ENCODE data around the gene MED27. TPM values are rescaled to one million over a fixed set of nuclear protein-coding genes. Genes with fewer than 3 reads are reported as not detected.

Gene MED27
- total and polyA plus RNA-seq, 2 of the 8 experiments (the other 6 are each of a cell fraction or from before 2014, with no cell fraction given), result 29.9 to 56.5 TPM

- H2AFZ ChIP-seq (ENCODE audit: low read length), result no peak overlapping the region
- H4K20me1 ChIP-seq (replicated peaks in 1 of 2; ENCODE audit: control insufficient read depth in 1 of 2, insufficient read depth in 2 of 2, low read length in 2 of 2), result no peaks in the 10 kb centered on the region
- H3K27me3 ChIP-seq (replicated peaks in 1 of 4; ENCODE audit: control insufficient read depth in 3 of 4, extremely low read depth in 1 of 4, insufficient read depth in 3 of 4, low read length in 3 of 4), result no peaks in the 10 kb centered on the region; a peak in 1 of 7 replicates
- no peak overlapping the region for H2BK5ac ChIP-seq (ENCODE audit: low read depth, low read length)
- H3K56ac ChIP-seq (replicated peaks; ENCODE audit: insufficient read length, low read depth, low read length), result no peak overlapping the region
- H2BK15ac ChIP-seq (ENCODE audit: low read length), result no peak overlapping the region
- DNase-seq (ENCODE audit: low read depth in 1 of 2, low spot score in 2 of 2) (no peak), FAIRE-seq (no peak)
- no peak overlapping the region for H3K4ac ChIP-seq (replicated peaks; ENCODE audit: insufficient read length, low read depth, low read length)
- H2BK20ac ChIP-seq (ENCODE audit: low read length), result no peak overlapping the region
- ChIA-PET POLR2A (ENCODE audit: partially characterized antibody) (interaction anchor here (0.5 kb wide), 1 partner anchor 472 kb away, joined by 5 read pairs; no protein-coding TSS in a partner anchor), CTCF (ENCODE audit: partially characterized antibody) (interaction anchor here (0.7 to 4.6 kb wide), 31 partner anchors 9 to 363 kb away, joined by 3 to 25 read pairs (median 4); no protein-coding TSS in a partner anchor)
- peaks cover 6 to 12% (median 10%) of the 10 kb centered on the region in 4 experiments; a peak in 6 of 7 replicates for H3K4me1 ChIP-seq (replicated peaks in 1 of 4; ENCODE audit: control insufficient read depth in 3 of 4, insufficient read depth in 4 of 4, low read length in 3 of 4)
- H3K23ac ChIP-seq (ENCODE audit: insufficient read length), result no peak overlapping the region
- H4K91ac ChIP-seq (replicated peaks; ENCODE audit: insufficient read length, low read length), result no peak overlapping the region
- no peak overlapping the region for H4K5ac ChIP-seq (ENCODE audit: insufficient read length, low read depth, low read length)
- H4K8ac ChIP-seq (ENCODE audit: extremely low read depth, insufficient read depth, low read length), result no peak overlapping the region; the same call in 1 of the 2 replicates
- H3K36me3 ChIP-seq (ENCODE audit: control insufficient read depth in 2 of 4, insufficient read depth in 4 of 4, low read length in 3 of 4), result no peaks in the 10 kb centered on the region
- no peak overlapping the region for H2AK5ac ChIP-seq (ENCODE audit: low read depth, low read length)
- no peak overlapping the region for H3K4me2 ChIP-seq (ENCODE audit: insufficient read depth in 1 of 2, low read depth in 2 of 2, low read length in 2 of 2)
- no peak overlapping the region for H2BK12ac ChIP-seq (ENCODE audit: low read depth, low read length)
- no peaks in the 10 kb centered on the region; the same call in 1 of the 2 replicates for H3K79me1 ChIP-seq (ENCODE audit: low read depth, low read length)
- 94% methylated on average over 4 of the region's 4 CpGs; no CpG with 5 or more reads in 1 of the 2 experiments for WGBS, 2 experiments (ENCODE audit: extremely low coverage in 1 of 2, insufficient coverage in 1 of 2, insufficient read length in 1 of 2, insufficient replicate concordance in 2 of 2, low coverage in 1 of 2, low lambda C conversion rate in 2 of 2, missing lambda C conversion rate in 1 of 2)
- no peak overlapping the region for H2BK120ac ChIP-seq (replicated peaks; ENCODE audit: low read depth, low read length)
- H3K9me3 ChIP-seq (ENCODE audit: insufficient read depth in 2 of 2, low read depth in 1 of 2, low read length in 1 of 2), result no peaks in the 10 kb centered on the region
- H3K79me2 ChIP-seq (ENCODE audit: control insufficient read depth in 1 of 2, insufficient read depth in 2 of 2, low read length in 2 of 2), result no peaks in the 10 kb centered on the region
- no peak overlapping the region for H3K4me3 ChIP-seq (ENCODE audit: extremely low read depth in 1 of 4, insufficient read depth in 2 of 4, low read depth in 3 of 4, low read length in 4 of 4)
- no peak overlapping the region for H3K9ac ChIP-seq (replicated peaks in 1 of 4; ENCODE audit: extremely low read depth in 1 of 4, low read depth in 3 of 4, low read length in 3 of 4)
- no peaks in the 10 kb centered on the region for H3K23me2 ChIP-seq (ENCODE audit: low read depth, low read length)
- H3K27ac ChIP-seq (ENCODE audit: low read depth, low read length), result no peak overlapping the region
- no peak overlapping the region for H3K18ac ChIP-seq (ENCODE audit: extremely low read depth, low read length)
- no peak overlapping the region for H3K14ac ChIP-seq (ENCODE audit: insufficient read length)
- TF ChIP-seq RXRA (IDR thresholded peaks at IDR 0.05; ENCODE audit: insufficient read depth, low read depth, low read length) (no peak), KDM1A (IDR thresholded peaks at IDR 0.05; ENCODE audit: borderline replicate concordance, low read length) (no peak), SP1 (IDR thresholded peaks at IDR 0.05; ENCODE audit: low read depth, low read length) (no peak), TBP (IDR thresholded peaks at IDR 0.05; ENCODE audit: low read depth, low read length) (no peak), TAF7 (optimal IDR thresholded peaks at IDR 0.05; ENCODE audit: borderline replicate concordance, low read depth, low read length) (no peak), CEBPB (IDR thresholded peaks at IDR 0.05; ENCODE audit: low read depth, low read length) (no peak), CTBP2 (IDR thresholded peaks at IDR 0.05; ENCODE audit: borderline replicate concordance, insufficient read depth, insufficient read length, low read length) (no peak), POLR2A (IDR thresholded peaks at IDR 0.05; ENCODE audit: control extremely low read depth in 1 of 2, low read depth in 2 of 2, low read length in 2 of 2) (no peak), RBBP5 (IDR thresholded peaks at IDR 0.05; ENCODE audit: borderline replicate concordance, low read depth, low read length) (no peak), SP2 (IDR thresholded peaks at IDR 0.05; ENCODE audit: low read length) (no peak), TEAD4 (IDR thresholded peaks at IDR 0.05; ENCODE audit: low read depth, low read length) (no peak), CTCF (IDR thresholded peaks at IDR 0.05; ENCODE audit: control extremely low read depth in 1 of 3, insufficient read depth in 1 of 3, low read depth in 1 of 3, low read length in 3 of 3) (no peak)
These were observed 207.0 kb downstream of the MED27 start for GRCh38 chr9:131872702-131873101.
